ENCODE results near the gene RAMACL.

RAMACL gene

GRCh38 chr6:166595949-166596348 lies 9.5 kb upstream of the RAMACL start:
- ChIA-PET CTCF (no interaction called here), POLR2A (no interaction called here)
- no peak for DNase-seq
- peaks cover 0 to 27% (median 12%) of the 10 kb centered on the region in 4 experiments for H3K4me1 ChIP-seq (ENCODE audit: control extremely low read depth in 1 of 4, control insufficient read depth in 4 of 4, insufficient read depth in 4 of 4, low read length in 3 of 4)
- H3K27ac ChIP-seq (ENCODE audit: insufficient read depth in 1 of 2, low read depth in 1 of 2, low read length in 2 of 2, poor library complexity in 1 of 2, severe bottlenecking in 2 of 2): no peak overlapping the region
- 97% methylated on average over 6 of the region's 6 CpGs for WGBS (ENCODE audit: insufficient coverage)
- H3K27me3 ChIP-seq (replicated peaks in 2 of 5; ENCODE audit: control insufficient read depth in 4 of 5, insufficient read depth in 5 of 5, low read length in 4 of 5): no peaks in the 10 kb centered on the region
- no peak overlapping the region for H3K4me3 ChIP-seq (ENCODE audit: control insufficient read depth in 1 of 7, extremely low read depth in 1 of 7, insufficient read depth in 4 of 7, low read depth in 2 of 7, low read length in 6 of 7)
- no peaks in the 10 kb centered on the region for H3K9me3 ChIP-seq (ENCODE audit: control extremely low read depth in 1 of 5, control insufficient read depth in 4 of 5, insufficient read depth in 2 of 5, low read depth in 1 of 5, low read length in 4 of 5)
- H3K36me3 ChIP-seq (ENCODE audit: control insufficient read depth in 4 of 4, insufficient read depth in 4 of 4, low read length in 3 of 4): no peaks in the 10 kb centered on the region

GRCh38 chr6:166595061-166595780 lies 8.7 kb upstream of the RAMACL start:
- 97% methylated on average over 8 of the region's 13 CpGs for WGBS (ENCODE audit: insufficient coverage)
- ChIA-PET CTCF (interaction anchor here (1.0 kb wide), 2 partner anchors 27 to 160 kb away, joined by 3 read pairs; no protein-coding TSS in a partner anchor), POLR2A (no interaction called here)
- H3K4me1 ChIP-seq (ENCODE audit: control extremely low read depth in 1 of 4, control insufficient read depth in 4 of 4, insufficient read depth in 4 of 4, low read length in 3 of 4): peaks cover under 1 to 31% (median 16%) of the 10 kb centered on the region in 4 experiments
- no peaks in the 10 kb centered on the region for H3K36me3 ChIP-seq (ENCODE audit: control insufficient read depth in 4 of 4, insufficient read depth in 4 of 4, low read length in 3 of 4)
- no peaks in the 10 kb centered on the region for H3K9me3 ChIP-seq (ENCODE audit: control extremely low read depth in 1 of 5, control insufficient read depth in 4 of 5, insufficient read depth in 2 of 5, low read depth in 1 of 5, low read length in 4 of 5)
- DNase-seq: no peak
- H3K27ac ChIP-seq (ENCODE audit: insufficient read depth in 1 of 2, low read depth in 1 of 2, low read length in 2 of 2, poor library complexity in 1 of 2, severe bottlenecking in 2 of 2): no peak overlapping the region
- H3K27me3 ChIP-seq (replicated peaks in 2 of 5; ENCODE audit: control insufficient read depth in 4 of 5, insufficient read depth in 5 of 5, low read length in 4 of 5): no peaks in the 10 kb centered on the region
- no peak overlapping the region for H3K4me3 ChIP-seq (ENCODE audit: control insufficient read depth in 1 of 7, extremely low read depth in 1 of 7, insufficient read depth in 4 of 7, low read depth in 2 of 7, low read length in 6 of 7)

GRCh38 chr6:166592821-166593220 lies 6.3 kb upstream of the RAMACL start:
- 95% methylated on average over 4 of the region's 9 CpGs for WGBS (ENCODE audit: insufficient coverage)
- Histone ChIP-seq H3K9me3 (ENCODE audit: control extremely low read depth in 1 of 5, control insufficient read depth in 4 of 5, insufficient read depth in 2 of 5, low read depth in 1 of 5, low read length in 4 of 5) (no peaks in the 10 kb centered on the region), H3K27ac (ENCODE audit: insufficient read depth in 1 of 2, low read depth in 1 of 2, low read length in 2 of 2, poor library complexity in 1 of 2, severe bottlenecking in 2 of 2) (no peak overlapping the region), H3K36me3 (ENCODE audit: control insufficient read depth in 4 of 4, insufficient read depth in 4 of 4, low read length in 3 of 4) (no peaks in the 10 kb centered on the region), H3K4me3 (ENCODE audit: control insufficient read depth in 1 of 7, extremely low read depth in 1 of 7, insufficient read depth in 4 of 7, low read depth in 2 of 7, low read length in 6 of 7) (no peak overlapping the region), H3K27me3 (replicated peaks in 2 of 5; ENCODE audit: control insufficient read depth in 4 of 5, insufficient read depth in 5 of 5, low read length in 4 of 5) (no peaks in the 10 kb centered on the region), H3K4me1 (ENCODE audit: control extremely low read depth in 1 of 4, control insufficient read depth in 4 of 4, insufficient read depth in 4 of 4, low read length in 3 of 4) (peaks cover 13 to 35% (median 30%) of the 10 kb centered on the region in 4 experiments)
- DNase-seq: peak in 1 of 3 donors; percentile 9
- ChIA-PET POLR2A (interaction anchor here (0.6 kb wide), 1 partner anchor 323 kb away, joined by 3 read pairs; no protein-coding TSS in a partner anchor), CTCF (interaction anchor here (1.3 kb wide), 1 partner anchor 9 kb away, joined by 3 read pairs; no protein-coding TSS in a partner anchor)

- H3K4me1 ChIP-seq (ENCODE audit: control extremely low read depth in 1 of 4, control insufficient read depth in 4 of 4, insufficient read depth in 4 of 4, low read length in 3 of 4): peaks cover 13 to 37% (median 34%) of the 10 kb centered on the region in 4 experiments
- no peak overlapping the region for H3K4me3 ChIP-seq (ENCODE audit: control insufficient read depth in 1 of 7, extremely low read depth in 1 of 7, insufficient read depth in 4 of 7, low read depth in 2 of 7, low read length in 6 of 7)
- H3K9me3 ChIP-seq (ENCODE audit: control extremely low read depth in 1 of 5, control insufficient read depth in 4 of 5, insufficient read depth in 2 of 5, low read depth in 1 of 5, low read length in 4 of 5): no peaks in the 10 kb centered on the region
- ChIA-PET POLR2A (no interaction called here), CTCF (interaction anchor here (1.3 kb wide), 1 partner anchor 8 kb away, joined by 3 read pairs; no protein-coding TSS in a partner anchor)
- H3K27ac ChIP-seq (ENCODE audit: insufficient read depth in 1 of 2, low read depth in 1 of 2, low read length in 2 of 2, poor library complexity in 1 of 2, severe bottlenecking in 2 of 2): no peak overlapping the region
- no peaks in the 10 kb centered on the region for H3K27me3 ChIP-seq (replicated peaks in 2 of 5; ENCODE audit: control insufficient read depth in 4 of 5, insufficient read depth in 5 of 5, low read length in 4 of 5)
- DNase-seq: no peak
- no peaks in the 10 kb centered on the region for H3K36me3 ChIP-seq (ENCODE audit: control insufficient read depth in 4 of 4, insufficient read depth in 4 of 4, low read length in 3 of 4)
- 94% methylated on average over 7 of the region's 7 CpGs for WGBS (ENCODE audit: insufficient coverage)
These were observed 5.6 kb upstream of the RAMACL start for GRCh38 chr6:166591961-166592520.

GRCh38 chr6:166591026-166591425 lies 4.5 kb upstream of the RAMACL start:
- H3K27me3 ChIP-seq (replicated peaks in 2 of 5; ENCODE audit: control insufficient read depth in 4 of 5, insufficient read depth in 5 of 5, low read length in 4 of 5): no peaks in the 10 kb centered on the region
- H3K36me3 ChIP-seq (ENCODE audit: control insufficient read depth in 4 of 4, insufficient read depth in 4 of 4, low read length in 3 of 4): no peaks in the 10 kb centered on the region
- WGBS (ENCODE audit: insufficient coverage): 97% methylated on average over 11 of the region's 11 CpGs
- H3K4me1 ChIP-seq (ENCODE audit: control extremely low read depth in 1 of 4, control insufficient read depth in 4 of 4, insufficient read depth in 4 of 4, low read length in 3 of 4): peaks cover 13 to 42% (median 37%) of the 10 kb centered on the region in 4 experiments
- no peak overlapping the region for H3K4me3 ChIP-seq (ENCODE audit: control insufficient read depth in 1 of 7, extremely low read depth in 1 of 7, insufficient read depth in 4 of 7, low read depth in 2 of 7, low read length in 6 of 7)
- CTCF ChIA-PET: no interaction called here
- no peak for DNase-seq
- H3K9me3 ChIP-seq (ENCODE audit: control extremely low read depth in 1 of 5, control insufficient read depth in 4 of 5, insufficient read depth in 2 of 5, low read depth in 1 of 5, low read length in 4 of 5): no peaks in the 10 kb centered on the region
- no peak overlapping the region for H3K27ac ChIP-seq (ENCODE audit: insufficient read depth in 1 of 2, low read depth in 1 of 2, low read length in 2 of 2, poor library complexity in 1 of 2, severe bottlenecking in 2 of 2)
- POLR2A ChIA-PET: no interaction called here

- Histone ChIP-seq H3K4me1 (ENCODE audit: control extremely low read depth in 1 of 4, control insufficient read depth in 4 of 4, insufficient read depth in 4 of 4, low read length in 3 of 4) (peaks cover 13 to 42% (median 37%) of the 10 kb centered on the region in 4 experiments), H3K27me3 (replicated peaks in 2 of 5; ENCODE audit: control insufficient read depth in 4 of 5, insufficient read depth in 5 of 5, low read length in 4 of 5) (no peaks in the 10 kb centered on the region), H3K36me3 (ENCODE audit: control insufficient read depth in 4 of 4, insufficient read depth in 4 of 4, low read length in 3 of 4) (no peaks in the 10 kb centered on the region), H3K27ac (ENCODE audit: insufficient read depth in 1 of 2, low read depth in 1 of 2, low read length in 2 of 2, poor library complexity in 1 of 2, severe bottlenecking in 2 of 2) (no peak overlapping the region), H3K4me3 (ENCODE audit: control insufficient read depth in 1 of 7, extremely low read depth in 1 of 7, insufficient read depth in 4 of 7, low read depth in 2 of 7, low read length in 6 of 7) (peak overlapping the region in 1 of 7 experiments; percentile 14), H3K9me3 (ENCODE audit: control extremely low read depth in 1 of 5, control insufficient read depth in 4 of 5, insufficient read depth in 2 of 5, low read depth in 1 of 5, low read length in 4 of 5) (no peaks in the 10 kb centered on the region)
- no peak for DNase-seq
- CTCF ChIA-PET: interaction anchor here (1.3 kb wide), 2 partner anchors 18 to 151 kb away, joined by 4 read pairs; no protein-coding TSS in a partner anchor
- POLR2A ChIA-PET: interaction anchor here (1.4 kb wide), 1 partner anchor 7 kb away, joined by 4 read pairs; no protein-coding TSS in a partner anchor
- WGBS (ENCODE audit: insufficient coverage): 87% methylated on average over 7 of the region's 8 CpGs
These were observed 3.5 kb upstream of the RAMACL start for GRCh38 chr6:166589786-166590574.

All from common myeloid progenitor, CD34-positive (primary cell).